BLaER1 (cell line): ENCODE measurements around the gene SKAP1.

ENCODE experiments used
- H3K27ac ChIP-seq: shearing (Covaris generic); formaldehyde crosslinking; 2 replicates; pipeline ENCODE4 v1.8.1; 2022
- H3K27me3 ChIP-seq: shearing (Covaris generic); formaldehyde crosslinking; 2 replicates; pipeline ENCODE4 v1.8.1; 2022
- H3K36me3 ChIP-seq: shearing (Covaris generic); formaldehyde crosslinking; 2 replicates; pipeline ENCODE4 v1.8.1; 2022
- H3K4me1 ChIP-seq: shearing (Covaris generic); formaldehyde crosslinking; 2 replicates; pipeline ENCODE4 v1.8.1; 2022
- H3K4me2 ChIP-seq: shearing (Covaris generic); formaldehyde crosslinking; 2 replicates; pipeline ENCODE4 v1.8.1; 2022
- H3K4me3 ChIP-seq: shearing (Covaris generic); formaldehyde crosslinking; 2 replicates; pipeline ENCODE4 v1.8.1; 2022
- H3K9ac ChIP-seq: shearing (Covaris generic); formaldehyde crosslinking; 2 replicates; pipeline ENCODE4 v1.8.1; 2022
- H3K9me3 ChIP-seq: shearing (Covaris generic); formaldehyde crosslinking; 2 replicates; pipeline ENCODE4 v1.8.1; 2022
- H4K20me1 ChIP-seq: shearing (Covaris generic); formaldehyde crosslinking; 2 replicates; pipeline ENCODE4 v1.8.1; 2022
- Cebpa-rat ChIP-seq: shearing (Covaris generic); IDR thresholded peaks from 2 replicates; pipeline ENCODE4 v1.8.1; 2022

SKAP1 gene

DNA sequence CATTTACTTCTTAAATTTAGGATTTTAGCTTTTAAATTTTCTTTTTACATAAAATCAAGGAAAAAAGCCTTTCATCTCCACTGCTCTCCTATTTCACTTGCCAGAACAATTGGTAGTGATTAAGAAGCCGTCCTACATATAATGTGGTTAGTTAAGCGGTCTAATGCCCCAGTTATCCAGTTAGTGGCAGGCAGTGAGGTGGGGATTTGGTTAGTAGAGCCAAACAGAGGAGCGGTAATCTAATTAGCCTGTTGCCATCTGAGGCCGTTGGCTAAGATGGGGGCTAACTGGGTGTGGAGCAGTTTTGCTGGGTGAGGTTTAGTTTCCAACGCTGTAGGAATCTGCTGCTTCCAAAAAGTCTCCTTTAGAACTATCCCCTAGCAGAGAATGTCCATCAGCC, 300.0 kb downstream of the SKAP1 start:
- no peak overlapping the region for H3K4me3 ChIP-seq
- no peak for TF ChIP-seq Cebpa-rat
- peaks cover 7% of the 10 kb centered on the region; the same call in 1 of the 2 replicates for H3K36me3 ChIP-seq
- H3K4me1 ChIP-seq, result peaks cover 23% of the 10 kb centered on the region
- peaks cover 7% of the 10 kb centered on the region; the same call in 1 of the 2 replicates for H4K20me1 ChIP-seq
- H3K27me3 ChIP-seq, result no peaks in the 10 kb centered on the region
- no peak overlapping the region for H3K9ac ChIP-seq
- no peak overlapping the region for H3K27ac ChIP-seq
- H3K4me2 ChIP-seq, result no peak overlapping the region
- H3K9me3 ChIP-seq, result no peaks in the 10 kb centered on the region

DNA sequence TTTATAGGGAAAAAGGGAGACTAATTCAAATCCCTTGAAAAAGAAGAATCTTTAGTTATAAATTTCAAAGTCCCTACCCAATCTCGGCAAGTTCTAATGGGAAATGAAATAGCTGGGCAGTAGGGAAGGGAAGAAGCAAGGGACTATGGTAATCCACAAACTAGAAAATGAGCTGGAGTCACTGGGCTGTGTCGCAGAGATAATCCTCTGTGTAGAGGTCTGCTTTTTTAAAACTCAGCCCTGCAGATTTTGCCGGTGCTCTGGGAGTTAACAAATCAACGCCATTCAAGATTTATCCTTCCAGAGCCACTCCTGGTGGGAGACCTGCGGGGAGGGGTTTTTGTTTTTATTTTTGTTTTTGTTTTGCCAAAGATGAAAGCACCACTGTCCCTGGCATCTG, 301.6 kb downstream of the SKAP1 start:
- H4K20me1 ChIP-seq, result peaks cover 7% of the 10 kb centered on the region; the same call in 1 of the 2 replicates
- no peak overlapping the region for H3K27ac ChIP-seq
- no peak for TF ChIP-seq Cebpa-rat
- H3K4me2 ChIP-seq, result no peak overlapping the region
- H3K4me1 ChIP-seq, result peaks cover 23% of the 10 kb centered on the region
- H3K4me3 ChIP-seq, result no peak overlapping the region
- H3K27me3 ChIP-seq, result no peaks in the 10 kb centered on the region
- H3K9me3 ChIP-seq, result no peaks in the 10 kb centered on the region
- no peak overlapping the region for H3K9ac ChIP-seq
- peaks cover 15% of the 10 kb centered on the region for H3K36me3 ChIP-seq

- peaks cover 24% of the 10 kb centered on the region for H3K36me3 ChIP-seq
- no peak overlapping the region for H3K4me3 ChIP-seq
- no peak overlapping the region for H3K27ac ChIP-seq
- peak overlapping the region; percentile 22 for H3K4me2 ChIP-seq
- TF ChIP-seq Cebpa-rat, result no peak
- no peaks in the 10 kb centered on the region for H3K9me3 ChIP-seq
- peaks cover 23% of the 10 kb centered on the region for H3K4me1 ChIP-seq
- H3K27me3 ChIP-seq, result no peaks in the 10 kb centered on the region
- H4K20me1 ChIP-seq, result peaks cover 7% of the 10 kb centered on the region; the same call in 1 of the 2 replicates
- H3K9ac ChIP-seq, result no peak overlapping the region
These were observed 302.5 kb downstream of the SKAP1 start for GRCh38 chr17:48127371-48128051.

- H3K27me3 ChIP-seq, result no peaks in the 10 kb centered on the region
- 0 out of 2 replicates have a peak overlapping the region, but pooled peaks have one; percentile 10 for H3K4me2 ChIP-seq
- H3K9ac ChIP-seq, result no peak overlapping the region
- peaks cover 7% of the 10 kb centered on the region; the same call in 1 of the 2 replicates for H4K20me1 ChIP-seq
- H3K27ac ChIP-seq, result no peak overlapping the region
- TF ChIP-seq Cebpa-rat, result no peak
- H3K36me3 ChIP-seq, result peaks cover 34% of the 10 kb centered on the region
- H3K4me1 ChIP-seq, result peaks cover 23% of the 10 kb centered on the region
- H3K9me3 ChIP-seq, result no peaks in the 10 kb centered on the region
- no peak overlapping the region for H3K4me3 ChIP-seq
These were observed 303.5 kb downstream of the SKAP1 start for GRCh38 chr17:48126532-48126850.

- no peak overlapping the region for H3K27ac ChIP-seq
- H3K36me3 ChIP-seq, result peaks cover 39% of the 10 kb centered on the region
- no peak for TF ChIP-seq Cebpa-rat
- H3K4me3 ChIP-seq, result no peak overlapping the region
- no peak overlapping the region for H3K9ac ChIP-seq
- H4K20me1 ChIP-seq, result peaks cover 7% of the 10 kb centered on the region; the same call in 1 of the 2 replicates
- H3K9me3 ChIP-seq, result no peaks in the 10 kb centered on the region
- H3K4me1 ChIP-seq, result peaks cover 23% of the 10 kb centered on the region
- peak overlapping the region; percentile 10; the same call in 1 of the 2 replicates for H3K4me2 ChIP-seq
- H3K27me3 ChIP-seq, result no peaks in the 10 kb centered on the region
These were observed 304.0 kb downstream of the SKAP1 start for GRCh38 chr17:48125829-48126531.

- Histone ChIP-seq H3K36me3 (peaks cover 57% of the 10 kb centered on the region), H3K9me3 (no peaks in the 10 kb centered on the region)
These were observed 306.1 kb downstream of the SKAP1 start for GRCh38 chr17:48123776-48124388.

GRCh38 chr17:48123111-48123510, 306.9 kb downstream of the SKAP1 start:
- H3K27ac ChIP-seq, result no peak overlapping the region
- no peak for TF ChIP-seq Cebpa-rat
- H3K36me3 ChIP-seq, result peaks cover 65% of the 10 kb centered on the region
- no peak overlapping the region for H3K9ac ChIP-seq
- peaks cover 23% of the 10 kb centered on the region for H3K4me1 ChIP-seq
- H4K20me1 ChIP-seq, result peaks cover 7% of the 10 kb centered on the region; the same call in 1 of the 2 replicates
- no peak overlapping the region for H3K4me3 ChIP-seq
- no peaks in the 10 kb centered on the region for H3K27me3 ChIP-seq
- H3K9me3 ChIP-seq, result no peaks in the 10 kb centered on the region
- no peak overlapping the region for H3K4me2 ChIP-seq

More at GRCh38 chr17:48123776-48124388, 306.1 kb downstream of the SKAP1 start:
- Histone ChIP-seq H4K20me1 (peaks cover 7% of the 10 kb centered on the region; the same call in 1 of the 2 replicates), H3K4me1 (peaks cover 23% of the 10 kb centered on the region), H3K27me3 (no peaks in the 10 kb centered on the region), H3K4me3 (no peak overlapping the region), H3K9ac (no peak overlapping the region), H3K27ac (no peak overlapping the region), H3K4me2 (no peak overlapping the region)
- TF ChIP-seq Cebpa-rat, result no peak

DNA sequence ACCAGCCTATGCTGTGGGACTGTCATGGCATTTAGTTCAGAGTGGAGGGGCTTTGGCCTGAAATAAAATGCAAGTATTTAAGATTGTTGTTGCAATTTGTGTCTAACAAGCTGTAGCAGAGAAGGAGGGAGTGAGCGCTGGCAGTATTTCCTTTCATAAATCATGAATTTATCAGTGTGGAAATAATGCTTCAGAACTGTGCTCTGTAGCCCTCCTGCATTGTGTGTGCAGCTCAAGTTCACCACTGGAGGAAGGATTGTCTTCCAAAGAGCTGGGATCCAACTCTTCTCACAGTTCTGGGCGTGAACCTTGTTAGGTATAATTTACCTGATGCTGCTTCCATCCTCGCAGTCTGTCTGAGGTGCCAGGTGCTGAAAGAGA, 307.4 kb downstream of the SKAP1 start:
- no peak for TF ChIP-seq Cebpa-rat
- peaks cover 20% of the 10 kb centered on the region for H3K4me1 ChIP-seq
- H3K9ac ChIP-seq, result no peak overlapping the region
- H3K4me3 ChIP-seq, result no peak overlapping the region
- H3K27ac ChIP-seq, result no peak overlapping the region
- H3K27me3 ChIP-seq, result no peaks in the 10 kb centered on the region
- H4K20me1 ChIP-seq, result peaks cover 7% of the 10 kb centered on the region; the same call in 1 of the 2 replicates
- H3K4me2 ChIP-seq, result no peak overlapping the region
- H3K9me3 ChIP-seq, result no peaks in the 10 kb centered on the region
- H3K36me3 ChIP-seq, result peaks cover 69% of the 10 kb centered on the region

- Histone ChIP-seq H4K20me1 (peaks cover 7% of the 10 kb centered on the region; the same call in 1 of the 2 replicates), H3K36me3 (peaks cover 75% of the 10 kb centered on the region), H3K9me3 (no peaks in the 10 kb centered on the region), H3K27me3 (no peaks in the 10 kb centered on the region), H3K4me1 (peaks cover 15% of the 10 kb centered on the region), H3K4me2 (no peak overlapping the region), H3K4me3 (no peak overlapping the region), H3K9ac (no peak overlapping the region), H3K27ac (no peak overlapping the region)
- no peak for TF ChIP-seq Cebpa-rat
These were observed 307.9 kb downstream of the SKAP1 start for GRCh38 chr17:48121923-48122664.
